WTC11 (cell line): ENCODE measurements around the gene SENP5.

ENCODE experiments used
- ATF6 ChIP-seq: sonication (generic); formaldehyde crosslinking; IDR thresholded peaks from 2 replicates; pipeline ENCODE4 v1.8.1; 2023; ENCODE audit warnings: mild to moderate bottlenecking, missing genetic modification reagents
- CTCF ChIP-seq: fragments of 200-600 bp; IDR thresholded peaks from 2 replicates; pipeline ENCODE4 v1.8.0; 2022; ENCODE audit warnings: antibody characterized with exemption
- ELF4 ChIP-seq: sonication (generic); formaldehyde crosslinking; IDR thresholded peaks from 2 replicates; pipeline ENCODE4 v1.8.1; 2022; ENCODE audit warnings: low read depth, mild to moderate bottlenecking, moderate library complexity, missing genetic modification reagents
- ZBTB43 ChIP-seq: sonication (generic); formaldehyde crosslinking; IDR thresholded peaks from 2 replicates; pipeline ENCODE4 v1.8.1; 2023; ENCODE audit warnings: mild to moderate bottlenecking, missing genetic modification reagents

- TF ChIP-seq ELF4 (CRISPR knock-in tag) (no peak), CTCF (no peak), ZBTB43 (CRISPR knock-in tag) (no peak), ATF6 (CRISPR knock-in tag) (no peak)
These were observed 49.3 kb downstream of the SENP5 start for GRCh38 chr3:196916995-196917394.
